ENCODE results near the gene BTN1A1. TPM values are rescaled to one million over a fixed set of nuclear protein-coding genes. Genes with fewer than 3 reads are reported as not detected.

Gene BTN1A1
- total RNA-seq, 1 experiment from 2014 or later, result 0.15 TPM

DNA sequence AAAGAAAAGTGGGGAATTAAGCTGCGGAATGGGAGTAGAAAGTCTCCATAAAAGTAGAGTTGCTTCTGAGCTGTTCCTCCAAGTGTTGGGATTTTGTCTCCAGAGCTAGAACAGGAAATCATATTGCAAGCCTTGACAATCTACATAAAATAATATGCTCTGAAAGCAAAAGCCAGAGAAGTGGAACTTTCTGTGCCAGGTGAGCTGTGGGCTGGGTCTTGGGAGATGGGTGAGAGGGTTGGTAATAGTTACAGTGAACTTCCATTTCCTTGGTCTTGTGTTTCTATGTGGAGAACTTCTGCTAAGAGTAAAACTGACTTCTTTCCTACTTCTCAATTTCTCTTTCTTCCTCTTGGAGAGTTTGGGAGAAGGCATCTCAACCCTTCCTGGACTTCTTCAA is 31.8 kb downstream of the BTN1A1 start:
- no peaks in the 10 kb centered on the region for H3K36me3 Mint-ChIP-seq
- H3K27me3 Mint-ChIP-seq (ENCODE audit: low read depth), result no peaks in the 10 kb centered on the region
- H3K4me3 Mint-ChIP-seq, result no peak overlapping the region
- POLR2A ChIA-PET, result interaction anchor here (0.7 kb wide), 1 partner anchor 21 kb away, joined by 5 read pairs; no protein-coding TSS in a partner anchor
- TF ChIP-seq, protein P1, sequence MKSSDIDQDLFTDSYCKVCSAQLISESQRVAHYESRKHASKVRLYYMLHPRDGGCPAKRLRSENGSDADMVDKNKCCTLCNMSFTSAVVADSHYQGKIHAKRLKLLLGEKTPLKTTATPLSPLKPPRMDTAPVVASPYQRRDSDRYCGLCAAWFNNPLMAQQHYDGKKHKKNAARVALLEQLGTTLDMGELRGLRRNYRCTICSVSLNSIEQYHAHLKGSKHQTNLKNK (CRISPR knock-in tag; IDR thresholded peaks at IDR 0.05), result no peak
- no peak for TF ChIP-seq ZNF121 (CRISPR knock-in tag; IDR thresholded peaks at IDR 0.05)
- no peak for TF ChIP-seq CREM (CRISPR knock-in tag; IDR thresholded peaks at IDR 0.05)
- no peak for TF ChIP-seq ZNF671 (CRISPR knock-in tag; IDR thresholded peaks at IDR 0.05)
- no peak for TF ChIP-seq ZNF263 (CRISPR knock-in tag; IDR thresholded peaks at IDR 0.05; ENCODE audit: low read depth)
- no peak for TF ChIP-seq IRF2 (CRISPR knock-in tag; IDR thresholded peaks at IDR 0.05; ENCODE audit: borderline replicate concordance, low read depth)
- TF ChIP-seq, protein P2, sequence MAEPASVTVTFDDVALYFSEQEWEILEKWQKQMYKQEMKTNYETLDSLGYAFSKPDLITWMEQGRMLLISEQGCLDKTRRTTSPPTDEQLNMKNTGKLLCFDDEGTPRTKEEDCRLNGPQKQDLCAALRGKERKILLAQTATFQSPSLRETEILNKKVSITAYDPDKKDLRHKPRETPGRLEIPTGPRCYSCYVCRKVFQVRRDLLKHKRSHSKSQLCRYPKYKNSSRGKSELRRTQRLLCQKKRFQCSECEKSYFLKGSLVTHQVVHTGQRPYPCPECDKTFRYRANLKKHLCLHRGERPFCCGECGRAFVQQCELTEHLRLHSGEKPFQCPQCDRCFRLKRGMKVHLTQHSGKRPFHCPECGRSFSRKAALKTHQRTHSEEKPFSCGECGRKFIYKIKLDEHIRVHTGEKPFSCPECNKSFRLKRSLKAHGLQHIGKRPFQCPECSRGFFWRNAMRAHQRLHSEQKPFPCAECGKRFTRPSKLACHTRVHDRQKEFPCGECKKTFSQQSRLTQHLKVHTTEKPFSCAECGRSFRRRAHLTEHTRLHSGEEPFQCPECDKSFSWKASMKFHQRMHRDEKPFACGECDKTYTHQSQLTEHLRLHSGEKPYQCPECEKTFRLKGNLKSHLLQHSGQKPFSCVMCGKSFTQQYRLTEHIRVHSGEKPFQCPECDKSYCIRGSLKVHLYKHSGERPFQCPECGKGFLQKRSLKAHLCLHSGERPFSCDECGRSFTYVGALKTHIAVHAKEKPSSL (CRISPR knock-in tag; conservative IDR thresholded peaks at IDR 0.05), result no peak
- TF ChIP-seq, protein P3, sequence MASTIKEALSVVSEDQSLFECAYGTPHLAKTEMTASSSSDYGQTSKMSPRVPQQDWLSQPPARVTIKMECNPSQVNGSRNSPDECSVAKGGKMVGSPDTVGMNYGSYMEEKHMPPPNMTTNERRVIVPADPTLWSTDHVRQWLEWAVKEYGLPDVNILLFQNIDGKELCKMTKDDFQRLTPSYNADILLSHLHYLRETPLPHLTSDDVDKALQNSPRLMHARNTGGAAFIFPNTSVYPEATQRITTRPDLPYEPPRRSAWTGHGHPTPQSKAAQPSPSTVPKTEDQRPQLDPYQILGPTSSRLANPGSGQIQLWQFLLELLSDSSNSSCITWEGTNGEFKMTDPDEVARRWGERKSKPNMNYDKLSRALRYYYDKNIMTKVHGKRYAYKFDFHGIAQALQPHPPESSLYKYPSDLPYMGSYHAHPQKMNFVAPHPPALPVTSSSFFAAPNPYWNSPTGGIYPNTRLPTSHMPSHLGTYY (CRISPR knock-in tag; IDR thresholded peaks at IDR 0.05), result no peak
- no peak for TF ChIP-seq ZNF219 (CRISPR knock-in tag; IDR thresholded peaks at IDR 0.05; ENCODE audit: borderline replicate concordance)
- TF ChIP-seq NR1H2 (CRISPR knock-in tag; IDR thresholded peaks at IDR 0.05), result no peak
- TF ChIP-seq TCF7 (CRISPR knock-in tag; IDR thresholded peaks at IDR 0.05; ENCODE audit: low read depth), result no peak
- no peak for TF ChIP-seq GABPB1 (CRISPR knock-in tag; IDR thresholded peaks at IDR 0.05)
- CTCF ChIA-PET, result interaction anchor here (0.8 to 2.4 kb wide), 3 partner anchors 10 to 36 kb away, joined by 3 to 13 read pairs (median 5); no protein-coding TSS in a partner anchor
- peaks cover 47% of the 10 kb centered on the region for H3K4me1 Mint-ChIP-seq
- H3K27ac Mint-ChIP-seq, result 0 out of 2 replicates have a peak overlapping the region, but pooled peaks have one; percentile 9
- no peaks in the 10 kb centered on the region for H3K9me3 Mint-ChIP-seq
- ATAC-seq, result no peak
- no peak for DNase-seq (ENCODE audit: low spot score)

DNA sequence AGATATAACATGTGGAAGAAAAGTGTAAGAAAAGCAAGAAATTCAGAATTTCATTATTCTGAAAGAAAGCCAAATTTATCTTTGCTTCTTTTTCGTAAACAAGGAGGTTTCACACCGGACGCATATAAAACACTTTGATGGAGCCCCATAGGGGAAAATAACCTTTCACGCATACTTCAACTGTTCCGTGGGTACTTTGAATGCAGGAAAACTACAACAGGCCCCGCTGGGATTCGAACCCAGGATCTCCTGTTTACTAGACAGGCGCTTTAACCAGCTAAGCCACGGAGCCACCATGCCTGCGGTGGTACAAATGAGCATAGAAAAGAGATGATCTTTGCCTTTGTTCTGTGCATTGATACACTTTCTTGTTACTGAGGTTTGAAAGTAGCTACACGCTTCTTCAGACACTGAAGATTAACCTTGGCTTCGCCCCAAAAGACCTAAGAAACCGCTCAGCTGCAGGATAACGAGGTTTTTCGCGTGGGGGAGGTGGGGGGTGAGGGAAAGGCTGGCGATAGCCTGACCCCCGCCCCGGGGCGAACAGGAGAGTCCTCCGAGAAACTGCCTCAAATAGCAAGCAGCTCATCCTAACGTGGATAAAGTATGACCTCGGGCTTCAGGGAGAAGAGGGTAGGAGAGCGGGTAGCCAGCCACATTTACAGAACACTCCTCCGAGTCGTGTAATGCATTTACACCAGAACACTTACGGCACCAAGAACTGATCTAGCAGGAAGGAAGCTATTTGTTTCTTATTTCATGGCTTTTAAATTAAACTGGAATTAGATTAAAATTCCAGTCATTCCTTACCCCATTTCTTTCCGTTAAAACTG is 32.8 kb downstream of the BTN1A1 start:
- ATAC-seq (peak; percentile 25), DNase-seq (ENCODE audit: low spot score) (peak; percentile 89)
- H3K27ac Mint-ChIP-seq, result peak overlapping the region; percentile 92
- H3K27me3 Mint-ChIP-seq (ENCODE audit: low read depth), result no peaks in the 10 kb centered on the region
- H3K36me3 Mint-ChIP-seq, result no peaks in the 10 kb centered on the region
- no peaks in the 10 kb centered on the region for H3K9me3 Mint-ChIP-seq
- peaks cover 42% of the 10 kb centered on the region for H3K4me1 Mint-ChIP-seq
- CTCF ChIA-PET, result interaction anchor here (0.8 to 2.4 kb wide), 8 partner anchors 11 to 214 kb away, joined by 3 to 13 read pairs (median 4); no protein-coding TSS in a partner anchor
- POLR2A ChIA-PET, result interaction anchor here (0.8 to 1.3 kb wide), 2 partner anchors 37 to 59 kb away, joined by 3 read pairs; no protein-coding TSS in a partner anchor
- peak overlapping the region; percentile 98 for H3K4me3 Mint-ChIP-seq
- TF ChIP-seq, protein P4, sequence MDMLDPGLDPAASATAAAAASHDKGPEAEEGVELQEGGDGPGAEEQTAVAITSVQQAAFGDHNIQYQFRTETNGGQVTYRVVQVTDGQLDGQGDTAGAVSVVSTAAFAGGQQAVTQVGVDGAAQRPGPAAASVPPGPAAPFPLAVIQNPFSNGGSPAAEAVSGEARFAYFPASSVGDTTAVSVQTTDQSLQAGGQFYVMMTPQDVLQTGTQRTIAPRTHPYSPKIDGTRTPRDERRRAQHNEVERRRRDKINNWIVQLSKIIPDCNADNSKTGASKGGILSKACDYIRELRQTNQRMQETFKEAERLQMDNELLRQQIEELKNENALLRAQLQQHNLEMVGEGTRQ (CRISPR knock-in tag; IDR thresholded peaks at IDR 0.05), result no peak
- TF ChIP-seq PRRX2 (CRISPR knock-in tag; IDR thresholded peaks at IDR 0.05) (no peak), TEAD1 (CRISPR knock-in tag; IDR thresholded peaks at IDR 0.05) (0 out of 2 replicates have a peak, but pooled peaks have one; percentile 47), ZNF396 (CRISPR knock-in tag; IDR thresholded peaks at IDR 0.05; ENCODE audit: borderline replicate concordance) (no peak), ZNF263 (CRISPR knock-in tag; IDR thresholded peaks at IDR 0.05; ENCODE audit: low read depth) (no peak), NFYB (CRISPR knock-in tag; conservative IDR thresholded peaks at IDR 0.05; ENCODE audit: low read depth) (no peak)
- TF ChIP-seq, protein P5, sequence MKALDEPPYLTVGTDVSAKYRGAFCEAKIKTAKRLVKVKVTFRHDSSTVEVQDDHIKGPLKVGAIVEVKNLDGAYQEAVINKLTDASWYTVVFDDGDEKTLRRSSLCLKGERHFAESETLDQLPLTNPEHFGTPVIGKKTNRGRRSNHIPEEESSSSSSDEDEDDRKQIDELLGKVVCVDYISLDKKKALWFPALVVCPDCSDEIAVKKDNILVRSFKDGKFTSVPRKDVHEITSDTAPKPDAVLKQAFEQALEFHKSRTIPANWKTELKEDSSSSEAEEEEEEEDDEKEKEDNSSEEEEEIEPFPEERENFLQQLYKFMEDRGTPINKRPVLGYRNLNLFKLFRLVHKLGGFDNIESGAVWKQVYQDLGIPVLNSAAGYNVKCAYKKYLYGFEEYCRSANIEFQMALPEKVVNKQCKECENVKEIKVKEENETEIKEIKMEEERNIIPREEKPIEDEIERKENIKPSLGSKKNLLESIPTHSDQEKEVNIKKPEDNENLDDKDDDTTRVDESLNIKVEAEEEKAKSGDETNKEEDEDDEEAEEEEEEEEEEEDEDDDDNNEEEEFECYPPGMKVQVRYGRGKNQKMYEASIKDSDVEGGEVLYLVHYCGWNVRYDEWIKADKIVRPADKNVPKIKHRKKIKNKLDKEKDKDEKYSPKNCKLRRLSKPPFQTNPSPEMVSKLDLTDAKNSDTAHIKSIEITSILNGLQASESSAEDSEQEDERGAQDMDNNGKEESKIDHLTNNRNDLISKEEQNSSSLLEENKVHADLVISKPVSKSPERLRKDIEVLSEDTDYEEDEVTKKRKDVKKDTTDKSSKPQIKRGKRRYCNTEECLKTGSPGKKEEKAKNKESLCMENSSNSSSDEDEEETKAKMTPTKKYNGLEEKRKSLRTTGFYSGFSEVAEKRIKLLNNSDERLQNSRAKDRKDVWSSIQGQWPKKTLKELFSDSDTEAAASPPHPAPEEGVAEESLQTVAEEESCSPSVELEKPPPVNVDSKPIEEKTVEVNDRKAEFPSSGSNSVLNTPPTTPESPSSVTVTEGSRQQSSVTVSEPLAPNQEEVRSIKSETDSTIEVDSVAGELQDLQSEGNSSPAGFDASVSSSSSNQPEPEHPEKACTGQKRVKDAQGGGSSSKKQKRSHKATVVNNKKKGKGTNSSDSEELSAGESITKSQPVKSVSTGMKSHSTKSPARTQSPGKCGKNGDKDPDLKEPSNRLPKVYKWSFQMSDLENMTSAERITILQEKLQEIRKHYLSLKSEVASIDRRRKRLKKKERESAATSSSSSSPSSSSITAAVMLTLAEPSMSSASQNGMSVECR (CRISPR knock-in tag; IDR thresholded peaks at IDR 0.05; ENCODE audit: borderline replicate concordance), result no peak
- TF ChIP-seq, protein P6, sequence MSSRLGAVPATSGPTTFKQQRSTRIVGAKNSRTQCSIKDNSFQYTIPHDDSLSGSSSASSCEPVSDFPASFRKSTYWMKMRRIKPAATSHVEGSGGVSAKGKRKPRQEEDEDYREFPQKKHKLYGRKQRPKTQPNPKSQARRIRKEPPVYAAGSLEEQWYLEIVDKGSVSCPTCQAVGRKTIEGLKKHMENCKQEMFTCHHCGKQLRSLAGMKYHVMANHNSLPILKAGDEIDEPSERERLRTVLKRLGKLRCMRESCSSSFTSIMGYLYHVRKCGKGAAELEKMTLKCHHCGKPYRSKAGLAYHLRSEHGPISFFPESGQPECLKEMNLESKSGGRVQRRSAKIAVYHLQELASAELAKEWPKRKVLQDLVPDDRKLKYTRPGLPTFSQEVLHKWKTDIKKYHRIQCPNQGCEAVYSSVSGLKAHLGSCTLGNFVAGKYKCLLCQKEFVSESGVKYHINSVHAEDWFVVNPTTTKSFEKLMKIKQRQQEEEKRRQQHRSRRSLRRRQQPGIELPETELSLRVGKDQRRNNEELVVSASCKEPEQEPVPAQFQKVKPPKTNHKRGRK (CRISPR knock-in tag; IDR thresholded peaks at IDR 0.05; ENCODE audit: borderline replicate concordance), result no peak
- TF ChIP-seq, protein P7, sequence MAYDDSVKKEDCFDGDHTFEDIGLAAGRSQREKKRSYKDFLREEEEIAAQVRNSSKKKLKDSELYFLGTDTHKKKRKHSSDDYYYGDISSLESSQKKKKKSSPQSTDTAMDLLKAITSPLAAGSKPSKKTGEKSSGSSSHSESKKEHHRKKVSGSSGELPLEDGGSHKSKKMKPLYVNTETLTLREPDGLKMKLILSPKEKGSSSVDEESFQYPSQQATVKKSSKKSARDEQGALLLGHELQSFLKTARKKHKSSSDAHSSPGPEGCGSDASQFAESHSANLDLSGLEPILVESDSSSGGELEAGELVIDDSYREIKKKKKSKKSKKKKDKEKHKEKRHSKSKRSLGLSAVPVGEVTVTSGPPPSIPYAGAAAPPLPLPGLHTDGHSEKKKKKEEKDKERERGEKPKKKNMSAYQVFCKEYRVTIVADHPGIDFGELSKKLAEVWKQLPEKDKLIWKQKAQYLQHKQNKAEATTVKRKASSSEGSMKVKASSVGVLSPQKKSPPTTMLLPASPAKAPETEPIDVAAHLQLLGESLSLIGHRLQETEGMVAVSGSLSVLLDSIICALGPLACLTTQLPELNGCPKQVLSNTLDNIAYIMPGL (CRISPR knock-in tag; IDR thresholded peaks at IDR 0.05), result peak; percentile 85

All from WTC11 (cell line).